ENCODE measurements around the gene MYO1B.
A peak's percentile ranks its signal among the peaks of the same experiment; 100 is the strongest.

- no peak for TF ChIP-seq EZH2 (IDR thresholded peaks at IDR 0.05; ENCODE audit: low read depth, low read length, severe bottlenecking)
- TF ChIP-seq SIN3A (conservative IDR thresholded peaks at IDR 0.05 in 1 of 2, IDR thresholded peaks at IDR 0.05 in 1 of 2; ENCODE audit: low read depth in 1 of 2, low read length in 2 of 2) = no peak
- no peak for TF ChIP-seq HDAC2 (IDR thresholded peaks at IDR 0.05; ENCODE audit: borderline replicate concordance in 1 of 2, low read depth in 2 of 2, low read length in 2 of 2)
- TF ChIP-seq CTCF (IDR thresholded peaks at IDR 0.05; ENCODE audit: control extremely low read depth in 1 of 3, insufficient read depth in 1 of 3, low read depth in 1 of 3, low read length in 3 of 3) = no peak
- TF ChIP-seq, protein P1, sequence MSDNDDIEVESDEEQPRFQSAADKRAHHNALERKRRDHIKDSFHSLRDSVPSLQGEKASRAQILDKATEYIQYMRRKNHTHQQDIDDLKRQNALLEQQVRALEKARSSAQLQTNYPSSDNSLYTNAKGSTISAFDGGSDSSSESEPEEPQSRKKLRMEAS (IDR thresholded peaks at IDR 0.05) = peak; percentile 20; the same call in 1 of the 2 replicates
Measured at GRCh38 chr2:191280290-191280689, 35.1 kb downstream of the MYO1B start.

Data from H1 (cell line).